HepG2 (cell line): ENCODE measurements around the gene ENO3. TPM values are rescaled to one million over a fixed set of nuclear protein-coding genes. Genes with fewer than 3 reads are reported as not detected.

ENCODE experiments used
- BORCS8-MEF2B ChIP-seq: sonication (generic); formaldehyde crosslinking; IDR thresholded peaks from 2 replicates; pipeline ENCODE4 v1.8.0; 2022; ENCODE audit warnings: mild to moderate bottlenecking, missing genetic modification reagents
- CBX1 ChIP-seq: IDR thresholded peaks from one replicate; pipeline ENCODE4 v1.6.1; 2016; ENCODE audit warnings: antibody characterized with exemption, low read depth
- FOSL2 ChIP-seq: sonication (generic); formaldehyde crosslinking; IDR thresholded peaks from 2 replicates; pipeline ENCODE4 v1.4.0; 2020; ENCODE audit warnings: missing genetic modification reagents
- FOXK2 ChIP-seq: fragments of 450-650 bp; IDR thresholded peaks from 2 replicates; pipeline ENCODE4 v1.6.1; 2016
- FOXO1 ChIP-seq: sonication (generic); formaldehyde crosslinking; IDR thresholded peaks from 2 replicates; pipeline ENCODE4 v1.4.0; 2020; ENCODE audit warnings: missing genetic modification reagents
- GPN1 ChIP-seq: sonication (generic); formaldehyde crosslinking; IDR thresholded peaks from 2 replicates; pipeline ENCODE4 v1.5.1; 2020; ENCODE audit warnings: missing genetic modification reagents, borderline replicate concordance
- HES4 ChIP-seq: sonication (generic); formaldehyde crosslinking; IDR thresholded peaks from 2 replicates; pipeline ENCODE4 v1.9.0; 2021; ENCODE audit warnings: mild to moderate bottlenecking, missing genetic modification reagents, borderline replicate concordance
- HMG20A ChIP-seq: IDR thresholded peaks from 2 replicates; pipeline ENCODE4 v1.6.1; 2016; ENCODE audit warnings: borderline replicate concordance
- IRF2 ChIP-seq: IDR thresholded peaks from 2 replicates; pipeline ENCODE4 v1.6.1; 2018; ENCODE audit warnings: missing genetic modification reagents, missing compliant biosample characterization
- SALL1 ChIP-seq: sonication (generic); formaldehyde crosslinking; IDR thresholded peaks from 2 replicates; pipeline ENCODE4 v1.8.0; 2022; ENCODE audit warnings: mild to moderate bottlenecking, missing genetic modification reagents
- SNAPC2 ChIP-seq: sonication (generic); formaldehyde crosslinking; IDR thresholded peaks from 2 replicates; pipeline ENCODE4 v1.8.1; 2022; ENCODE audit warnings: mild to moderate bottlenecking, missing genetic modification reagents
- ZFX ChIP-seq: sonication (generic); formaldehyde crosslinking; IDR thresholded peaks from 2 replicates; pipeline ENCODE4 v1.4.0; 2020; ENCODE audit warnings: mild to moderate bottlenecking, low read depth, missing genetic modification reagents, moderate library complexity
- ZNF138 ChIP-seq: sonication (generic); formaldehyde crosslinking; IDR thresholded peaks from 2 replicates; pipeline ENCODE4 v1.5.0; 2020; ENCODE audit warnings: mild to moderate bottlenecking, low read depth, missing genetic modification reagents
- ZNF781 ChIP-seq: sonication (generic); formaldehyde crosslinking; IDR thresholded peaks from 2 replicates; pipeline ENCODE4 v1.5.1; 2020; ENCODE audit warnings: borderline replicate concordance, mild to moderate bottlenecking, missing genetic modification reagents; ENCODE audit errors: not compliant biosample characterization
- ZNF891 ChIP-seq: sonication (generic); formaldehyde crosslinking; IDR thresholded peaks from 2 replicates; pipeline ENCODE4 v1.5.0; 2020; ENCODE audit warnings: mild to moderate bottlenecking, missing genetic modification reagents
- polyA plus RNA-seq, 8 experiments: library from polyadenylated mRNA; depleted of rRNA in 3 of 8; stranded (reverse) in 7 of 8; unstranded in 1 of 8; fragments of >200 nt; fragmentation: Illumina TruSeq in 4 of 8; extraction: Trizol in 4 of 8; gene quantifications; 2 replicates each; pipeline versions ENCODE4 v1.2.1 to v1.2.3, GENCODE V29; 2011 to 2016; ENCODE audit warnings: low read depth in 4 of 8, missing spikeins in 1 of 8, mixed read lengths in 1 of 8; ENCODE audit not compliant: insufficient read depth in 1 of 8
- total RNA-seq, 5 experiments: library from RNA; depleted of rRNA; stranded (reverse); fragments of >200 nt; fragmentation: Illumina TruSeq; extraction: Trizol; gene quantifications; 2 replicates each; pipeline ENCODE4 v1.2.3, GENCODE V29; 2016; ENCODE audit warnings: low read depth in 1 of 5
- TF ChIP-seq, protein P1 (sequence below): IDR thresholded peaks from 2 replicates; pipeline ENCODE4 v1.6.1; 2016; ENCODE audit warnings: missing compliant biosample characterization, missing genetic modification reagents, borderline replicate concordance
- TF ChIP-seq, protein P2 (sequence below): IDR thresholded peaks from 2 replicates; pipeline ENCODE4 v1.6.1; 2016; ENCODE audit warnings: mild to moderate bottlenecking
- TF ChIP-seq, protein P3 (sequence below): sonication (generic); formaldehyde crosslinking; IDR thresholded peaks from 2 replicates; pipeline ENCODE4 v1.5.1; 2020; ENCODE audit warnings: missing genetic modification reagents, mild to moderate bottlenecking, borderline replicate concordance
- TF ChIP-seq, protein P4 (sequence below): sonication (generic); formaldehyde crosslinking; IDR thresholded peaks from 2 replicates; pipeline ENCODE4 v1.4.0; 2020; ENCODE audit warnings: mild to moderate bottlenecking, missing genetic modification reagents

The ENO3 gene
- total and polyA plus RNA-seq, 2 of the 13 experiments (the other 11 are each of a cell fraction or from before 2014, with no cell fraction given): 59.8 to 69.8 TPM

DNA sequence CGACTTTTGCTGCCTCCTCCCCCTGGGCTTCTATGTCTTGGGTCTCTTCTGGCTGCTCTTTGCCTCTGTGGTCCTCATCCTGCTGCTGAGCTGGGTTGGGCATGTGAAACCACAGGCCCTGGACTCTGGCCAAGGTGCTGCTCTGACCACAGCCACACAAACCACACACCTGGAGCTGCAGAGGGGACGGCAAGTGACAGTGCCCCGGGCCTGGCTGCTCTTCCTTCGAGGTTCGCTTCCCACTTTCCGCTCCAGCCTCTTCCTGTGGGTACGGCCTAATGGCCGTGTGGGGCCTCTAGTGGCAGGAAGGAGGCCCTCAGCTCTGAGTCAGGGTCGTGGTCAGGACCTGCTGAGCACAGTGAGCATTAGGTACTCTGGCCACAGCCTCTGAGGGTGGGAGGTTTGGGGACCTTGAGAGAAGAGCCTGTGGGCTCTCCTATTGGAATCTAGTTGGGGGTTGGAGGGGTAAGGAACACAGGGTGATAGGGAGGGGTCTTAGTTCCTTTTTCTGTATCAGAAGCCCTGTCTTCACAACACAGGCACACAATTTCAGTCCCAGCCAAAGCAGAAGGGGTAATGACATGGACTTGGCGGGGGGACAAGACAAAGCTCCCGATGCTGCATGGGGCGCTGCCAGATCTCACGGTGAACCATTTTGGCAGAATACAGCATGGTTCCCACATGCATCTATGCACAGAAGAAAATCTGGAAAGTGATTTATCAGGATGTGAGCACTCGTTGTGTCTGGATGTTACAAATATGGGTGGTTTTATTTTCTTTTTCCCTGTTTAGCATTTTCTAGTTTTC, 16.5 kb upstream of the ENO3 start (continued):
- TF ChIP-seq, protein P1, sequence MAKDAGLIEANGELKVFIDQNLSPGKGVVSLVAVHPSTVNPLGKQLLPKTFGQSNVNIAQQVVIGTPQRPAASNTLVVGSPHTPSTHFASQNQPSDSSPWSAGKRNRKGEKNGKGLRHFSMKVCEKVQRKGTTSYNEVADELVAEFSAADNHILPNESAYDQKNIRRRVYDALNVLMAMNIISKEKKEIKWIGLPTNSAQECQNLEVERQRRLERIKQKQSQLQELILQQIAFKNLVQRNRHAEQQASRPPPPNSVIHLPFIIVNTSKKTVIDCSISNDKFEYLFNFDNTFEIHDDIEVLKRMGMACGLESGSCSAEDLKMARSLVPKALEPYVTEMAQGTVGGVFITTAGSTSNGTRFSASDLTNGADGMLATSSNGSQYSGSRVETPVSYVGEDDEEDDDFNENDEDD: peak; percentile 54; the same call in 1 of the 2 replicates
- TF ChIP-seq ZNF891 (CRISPR knock-in tag) (peak; percentile 75; the same call in 1 of the 2 replicates), CBX1 (no peak), FOXK2 (no peak), IRF2 (CRISPR knock-in tag) (peak; percentile 51; the same call in 1 of the 2 replicates), FOSL2 (CRISPR knock-in tag) (peak; percentile 45), HMG20A (CRISPR knock-in tag) (no peak), ZNF138 (CRISPR knock-in tag) (no peak), ZNF781 (CRISPR knock-in tag) (peak; percentile 55), SALL1 (CRISPR knock-in tag) (peak; percentile 51; the same call in 1 of the 2 replicates), HES4 (no peak), SNAPC2 (no peak), ZFX (CRISPR knock-in tag) (peak; percentile 78), FOXO1 (CRISPR knock-in tag) (no peak), BORCS8-MEF2B (peak; percentile 57; the same call in 1 of the 2 replicates), GPN1 (no peak)
- TF ChIP-seq, protein P2, sequence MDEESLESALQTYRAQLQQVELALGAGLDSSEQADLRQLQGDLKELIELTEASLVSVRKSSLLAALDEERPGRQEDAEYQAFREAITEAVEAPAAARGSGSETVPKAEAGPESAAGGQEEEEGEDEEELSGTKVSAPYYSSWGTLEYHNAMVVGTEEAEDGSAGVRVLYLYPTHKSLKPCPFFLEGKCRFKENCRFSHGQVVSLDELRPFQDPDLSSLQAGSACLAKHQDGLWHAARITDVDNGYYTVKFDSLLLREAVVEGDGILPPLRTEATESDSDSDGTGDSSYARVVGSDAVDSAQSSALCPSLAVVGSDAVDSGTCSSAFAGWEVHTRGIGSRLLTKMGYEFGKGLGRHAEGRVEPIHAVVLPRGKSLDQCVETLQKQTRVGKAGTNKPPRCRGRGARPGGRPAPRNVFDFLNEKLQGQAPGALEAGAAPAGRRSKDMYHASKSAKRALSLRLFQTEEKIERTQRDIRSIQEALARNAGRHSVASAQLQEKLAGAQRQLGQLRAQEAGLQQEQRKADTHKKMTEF (CRISPR knock-in tag): 0 out of 2 replicates have a peak, but pooled peaks have one; percentile 22
- TF ChIP-seq, protein P3, sequence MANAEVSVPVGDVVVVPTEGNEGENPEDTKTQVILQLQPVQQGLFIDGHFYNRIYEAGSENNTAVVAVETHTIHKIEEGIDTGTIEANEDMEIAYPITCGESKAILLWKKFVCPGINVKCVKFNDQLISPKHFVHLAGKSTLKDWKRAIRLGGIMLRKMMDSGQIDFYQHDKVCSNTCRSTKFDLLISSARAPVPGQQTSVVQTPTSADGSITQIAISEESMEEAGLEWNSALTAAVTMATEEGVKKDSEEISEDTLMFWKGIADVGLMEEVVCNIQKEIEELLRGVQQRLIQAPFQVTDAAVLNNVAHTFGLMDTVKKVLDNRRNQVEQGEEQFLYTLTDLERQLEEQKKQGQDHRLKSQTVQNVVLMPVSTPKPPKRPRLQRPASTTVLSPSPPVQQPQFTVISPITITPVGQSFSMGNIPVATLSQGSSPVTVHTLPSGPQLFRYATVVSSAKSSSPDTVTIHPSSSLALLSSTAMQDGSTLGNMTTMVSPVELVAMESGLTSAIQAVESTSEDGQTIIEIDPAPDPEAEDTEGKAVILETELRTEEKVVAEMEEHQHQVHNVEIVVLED (CRISPR knock-in tag): no peak
- TF ChIP-seq, protein P4, sequence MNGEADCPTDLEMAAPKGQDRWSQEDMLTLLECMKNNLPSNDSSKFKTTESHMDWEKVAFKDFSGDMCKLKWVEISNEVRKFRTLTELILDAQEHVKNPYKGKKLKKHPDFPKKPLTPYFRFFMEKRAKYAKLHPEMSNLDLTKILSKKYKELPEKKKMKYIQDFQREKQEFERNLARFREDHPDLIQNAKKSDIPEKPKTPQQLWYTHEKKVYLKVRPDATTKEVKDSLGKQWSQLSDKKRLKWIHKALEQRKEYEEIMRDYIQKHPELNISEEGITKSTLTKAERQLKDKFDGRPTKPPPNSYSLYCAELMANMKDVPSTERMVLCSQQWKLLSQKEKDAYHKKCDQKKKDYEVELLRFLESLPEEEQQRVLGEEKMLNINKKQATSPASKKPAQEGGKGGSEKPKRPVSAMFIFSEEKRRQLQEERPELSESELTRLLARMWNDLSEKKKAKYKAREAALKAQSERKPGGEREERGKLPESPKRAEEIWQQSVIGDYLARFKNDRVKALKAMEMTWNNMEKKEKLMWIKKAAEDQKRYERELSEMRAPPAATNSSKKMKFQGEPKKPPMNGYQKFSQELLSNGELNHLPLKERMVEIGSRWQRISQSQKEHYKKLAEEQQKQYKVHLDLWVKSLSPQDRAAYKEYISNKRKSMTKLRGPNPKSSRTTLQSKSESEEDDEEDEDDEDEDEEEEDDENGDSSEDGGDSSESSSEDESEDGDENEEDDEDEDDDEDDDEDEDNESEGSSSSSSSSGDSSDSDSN (CRISPR knock-in tag): peak; percentile 42
